ENCODE measurements around the gene ACBD4. TPM values are rescaled to one million over a fixed set of nuclear protein-coding genes. Genes with fewer than 3 reads are reported as not detected.

ACBD4 gene
- total and polyA plus RNA-seq, 2 of the 4 experiments (the other 2 are of a cell fraction) = 2.3 to 5.7 TPM

DNA sequence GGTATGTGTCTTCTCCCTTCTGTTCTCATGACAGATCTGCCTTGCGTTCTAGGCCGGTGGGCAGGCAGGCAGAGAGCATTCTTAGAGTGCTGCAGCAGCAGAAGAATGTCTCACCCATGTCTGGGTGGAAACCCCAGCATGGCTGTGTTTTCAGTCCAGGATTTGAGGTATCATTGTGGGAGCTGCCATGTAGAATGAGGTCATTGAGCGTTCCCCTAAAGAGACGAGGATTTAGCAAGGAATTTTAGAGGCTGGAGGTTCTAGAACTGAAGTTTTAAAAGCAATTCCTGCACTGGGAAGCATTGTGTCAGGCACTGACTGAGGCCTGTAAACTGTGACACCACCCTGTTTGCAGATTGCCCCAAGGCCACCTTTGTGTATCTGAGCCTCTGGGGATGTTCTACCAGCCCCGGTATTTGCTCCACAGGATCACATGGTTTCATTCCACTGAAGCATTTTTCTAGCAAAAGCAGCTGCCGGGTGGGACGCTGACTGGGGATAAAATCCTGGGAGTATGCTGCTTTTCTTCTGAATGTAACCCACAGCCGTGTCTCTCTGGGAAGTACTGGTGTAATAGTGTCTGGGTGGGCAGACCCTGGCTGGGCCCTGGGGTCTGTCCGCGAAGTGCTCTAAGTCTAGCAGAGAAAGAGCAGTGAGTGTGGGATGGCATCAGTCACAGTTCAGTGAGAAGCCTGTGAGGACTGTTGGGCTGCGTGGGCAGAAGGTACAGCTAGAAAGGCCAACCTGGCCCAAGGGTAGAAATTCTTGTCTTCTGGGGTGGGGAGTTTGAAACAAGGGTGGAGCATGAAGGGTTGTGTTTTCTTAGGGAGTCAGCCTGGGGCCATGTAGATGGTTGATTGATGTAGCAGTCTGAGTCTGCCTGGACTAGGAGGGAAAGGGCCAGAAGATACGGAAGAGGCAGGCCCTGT, 33.3 kb upstream of the ACBD4 start (continued):
- TF ChIP-seq CEBPB (IDR thresholded peaks at IDR 0.05; ENCODE audit: low read depth, low read length) = no peak

DNA sequence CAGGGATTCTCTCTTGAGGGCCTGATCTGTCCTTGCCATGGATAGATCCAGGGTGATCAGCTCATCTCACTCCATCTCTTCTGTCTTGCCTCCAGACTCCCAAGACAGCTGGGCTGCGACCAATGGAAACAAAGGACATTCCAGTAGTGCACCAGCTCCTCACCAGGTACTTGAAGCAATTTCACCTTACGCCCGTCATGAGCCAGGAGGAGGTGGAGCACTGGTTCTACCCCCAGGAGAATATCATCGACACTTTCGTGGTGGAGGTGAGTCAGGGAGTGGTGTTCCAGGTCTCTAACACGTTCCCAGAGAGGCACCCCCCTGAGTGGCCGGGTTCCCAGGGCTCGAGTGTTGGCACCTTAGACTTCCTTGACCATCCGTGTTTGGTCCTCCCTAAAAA, 32.6 kb upstream of the ACBD4 start:
- Histone ChIP-seq H3K18ac (ENCODE audit: low read depth, low read length) (no peak overlapping the region), H3K9ac (ENCODE audit: low read depth, low read length) (no peak overlapping the region), H3K14ac (replicated peaks; ENCODE audit: low read depth, low read length) (no peak overlapping the region), H3K27ac (ENCODE audit: insufficient read depth, low read length) (no peak overlapping the region), H3K27me3 (ENCODE audit: control insufficient read depth, insufficient read depth, low read length) (no peaks in the 10 kb centered on the region), H2BK20ac (ENCODE audit: low read depth, low read length) (no peak overlapping the region), H3K79me1 (ENCODE audit: low read depth in 1 of 2, low read length in 2 of 2) (peaks cover 11 to 55% of the 10 kb centered on the region in 2 experiments; a peak in 3 of 4 replicates), H2AK5ac (ENCODE audit: low read depth, low read length) (no peak overlapping the region), H4K5ac (ENCODE audit: low read depth, low read length) (no peak overlapping the region), H2BK15ac (ENCODE audit: low read depth, low read length) (no peak overlapping the region), H2AFZ (replicated peaks; ENCODE audit: low read length, poor library complexity) (no peak overlapping the region), H3K56ac (ENCODE audit: extremely low read depth, insufficient read depth, low read length) (no peak overlapping the region), H3K36me3 (ENCODE audit: control insufficient read depth, insufficient read depth, low read length) (peaks cover 84% of the 10 kb centered on the region), H4K8ac (ENCODE audit: low read depth in 2 of 2, low read length in 2 of 2) (no peak overlapping the region), H3K9me3 (ENCODE audit: control insufficient read depth, insufficient read depth, low read length) (no peaks in the 10 kb centered on the region), H4K20me1 (ENCODE audit: insufficient read depth, low read length) (peaks cover 12% of the 10 kb centered on the region), H4K91ac (ENCODE audit: insufficient read depth, low read depth, low read length) (no peak overlapping the region), H3K4me2 (ENCODE audit: low read depth, low read length) (no peak overlapping the region), H2BK120ac (ENCODE audit: low read depth, low read length) (no peak overlapping the region), H2AK9ac (replicated peaks; ENCODE audit: low read depth, low read length, poor library complexity) (no peak overlapping the region), H3K4me3 (ENCODE audit: insufficient read depth, low read depth, low read length) (no peak overlapping the region), H3K4ac (ENCODE audit: low read depth, low read length) (no peak overlapping the region), H2BK5ac (ENCODE audit: low read depth, low read length, poor library complexity, severe bottlenecking) (no peak overlapping the region), H3K9me1 (ENCODE audit: insufficient read depth, low read length) (no peaks in the 10 kb centered on the region), H3K4me1 (ENCODE audit: control insufficient read depth, insufficient read depth, low read length) (peaks cover 7% of the 10 kb centered on the region; the same call in 1 of the 2 replicates), H3K23ac (ENCODE audit: low read depth, low read length) (no peak overlapping the region)
- in situ Hi-C loops (cut with MboI; ENCODE audit: low sequenced_read_pairs) = no loop called here
- ChIA-PET CTCF (no interaction called here), POLR2A (ENCODE audit: unreplicated experiment) (no interaction called here)
- intact Hi-C loops (cut with micrococcal nuclease) = no loop called here
- DNase-seq = no peak
- no TSS peak for BruUV-seq (replicated peaks)
- dilution Hi-C loops (cut with HindIII; ENCODE audit: low sequenced_read_pairs, unreplicated experiment) = no loop called here
- ATAC-seq (ENCODE audit: low read depth) = no peak
- no CpG with 5 or more reads among the region's 9 CpGs for WGBS, 2 experiments (ENCODE audit: extremely low coverage in 2 of 2, insufficient read length in 1 of 2)
- no peak for TF ChIP-seq CEBPB (IDR thresholded peaks at IDR 0.05; ENCODE audit: low read depth, low read length)
- TF ChIP-seq FOS (IDR thresholded peaks at IDR 0.05; ENCODE audit: low read depth, low read length) = no peak
- TF ChIP-seq SMC3 (IDR thresholded peaks at IDR 0.05; ENCODE audit: low read depth, low read length) = no peak
- TF ChIP-seq RCOR1 (IDR thresholded peaks at IDR 0.05; ENCODE audit: insufficient replicate concordance, low read length) = no peak
- TF ChIP-seq RFX5 (IDR thresholded peaks at IDR 0.05; ENCODE audit: low read depth, low read length) = no peak
- no peak for TF ChIP-seq CHD1 (IDR thresholded peaks at IDR 0.05; ENCODE audit: low read depth, low read length)
- TF ChIP-seq MAFK (IDR thresholded peaks at IDR 0.05; ENCODE audit: low read depth, low read length) = no peak
- TF ChIP-seq RAD21 (IDR thresholded peaks at IDR 0.05; ENCODE audit: low read length) = no peak
- no peak for TF ChIP-seq POLR2A (IDR thresholded peaks at IDR 0.05; ENCODE audit: low read depth, low read length)

Data from IMR-90 (cell line).